Sigmoid colon (tissue), 7 donors: ENCODE data around the gene LIMS1. TPM values are rescaled to one million over a fixed set of nuclear protein-coding genes. Genes with fewer than 3 reads are reported as not detected.

Source experiments
- DNase-seq: peaks from one replicate; pipeline ENCODE4 v3.0.0-alpha.2; 2019
- H3K27ac ChIP-seq, 4 donors: fragments of 200-600 bp; sonication (generic); one replicate each; pipeline ENCODE4 v1.5.1; 2016 to 2019; ENCODE audit warnings: mild to moderate bottlenecking in 1 of 4
- H3K27me3 ChIP-seq, 3 donors: fragments of 200-600 bp; sonication (generic); one replicate each; pipeline ENCODE4 v1.5.1; 2019; ENCODE audit warnings: mild to moderate bottlenecking in 1 of 3
- H3K36me3 ChIP-seq, 4 donors: fragments of 200-600 bp; sonication (generic); one replicate each; pipeline ENCODE4 v1.5.1; 2016 to 2019
- H3K4me1 ChIP-seq, 4 donors: fragments of 200-600 bp; sonication (generic); one replicate each; pipeline ENCODE4 v1.5.1; 2017 to 2019
- H3K4me3 ChIP-seq, 4 donors: fragments of 200-600 bp; sonication (generic); one replicate each; pipeline ENCODE4 v1.5.1; 2017 to 2019; ENCODE audit warnings: mild to moderate bottlenecking in 2 of 4, moderate library complexity in 1 of 4
- H3K9me3 ChIP-seq, 4 donors: fragments of 200-600 bp in 3 of 4; sonication (generic) in 3 of 4; one replicate each; pipeline versions ENCODE4 v1.5.1 to v1.6.1; 2013 to 2019
- EP300 ChIP-seq, 4 donors: sonication (generic); formaldehyde crosslinking; IDR thresholded peaks; one replicate each; pipeline ENCODE4 v1.6.1; 2017; ENCODE audit warnings: antibody characterized with exemption in 4 of 4
- POLR2A ChIP-seq, 2 donors: fragments of 450-650 bp; IDR thresholded peaks; one replicate each; pipeline ENCODE4 v1.6.1; 2016; ENCODE audit warnings: antibody characterized with exemption in 2 of 2, mild to moderate bottlenecking in 2 of 2, moderate library complexity in 2 of 2
- POLR2AphosphoS5 ChIP-seq, 4 donors: sonication (generic); formaldehyde crosslinking; IDR thresholded peaks; one replicate each; pipeline ENCODE4 v1.6.1; 2017; ENCODE audit warnings: antibody characterized with exemption in 4 of 4
- WGBS, 2 donors: extraction: QIAGEN DNeasy Blood & Tissue Kit; methylation state at CpG; one replicate each; pipeline ENCODE4 v1.1.7; 2013; 5-methylcytosine and 5-hydroxymethylcytosine counted together
- intact Hi-C: fragments of 100-400 bp; cut with DNase I; formaldehyde crosslinking; loops from one replicate; pipeline ENCODE4 v1.15.1; 2023
- polyA plus RNA-seq, 3 donors: library from polyadenylated mRNA; stranded (reverse); fragments of 200-250 nt; gene quantifications; one replicate each; pipeline ENCODE4 v1.2.3, GENCODE V29; 2013
- total RNA-seq, 4 donors: library from RNA; depleted of rRNA; stranded (reverse); fragments of >200 nt; gene quantifications; one replicate each; pipeline ENCODE4 v1.1.0, GENCODE V29; 2016
- TF ChIP-seq, protein P1 (sequence below), 4 experiments: fragments of 450-650 bp in 3 of 4; fragments of 200-600 bp in 1 of 4; IDR thresholded peaks; one replicate each; pipeline ENCODE4 v1.5.1; 2016 to 2019; ENCODE audit warnings: antibody characterized with exemption in 4 of 4, mild to moderate bottlenecking in 3 of 4, moderate library complexity in 2 of 4
- donor health status: healthy with polysubstance abuse.
- donor health status: Bipolar disorder and iron deficiency.
- donor health status: healthy.

The LIMS1 gene
- total and polyA plus RNA-seq, 7 donors = 16.2 to 185 (median 65.3) TPM

DNA sequence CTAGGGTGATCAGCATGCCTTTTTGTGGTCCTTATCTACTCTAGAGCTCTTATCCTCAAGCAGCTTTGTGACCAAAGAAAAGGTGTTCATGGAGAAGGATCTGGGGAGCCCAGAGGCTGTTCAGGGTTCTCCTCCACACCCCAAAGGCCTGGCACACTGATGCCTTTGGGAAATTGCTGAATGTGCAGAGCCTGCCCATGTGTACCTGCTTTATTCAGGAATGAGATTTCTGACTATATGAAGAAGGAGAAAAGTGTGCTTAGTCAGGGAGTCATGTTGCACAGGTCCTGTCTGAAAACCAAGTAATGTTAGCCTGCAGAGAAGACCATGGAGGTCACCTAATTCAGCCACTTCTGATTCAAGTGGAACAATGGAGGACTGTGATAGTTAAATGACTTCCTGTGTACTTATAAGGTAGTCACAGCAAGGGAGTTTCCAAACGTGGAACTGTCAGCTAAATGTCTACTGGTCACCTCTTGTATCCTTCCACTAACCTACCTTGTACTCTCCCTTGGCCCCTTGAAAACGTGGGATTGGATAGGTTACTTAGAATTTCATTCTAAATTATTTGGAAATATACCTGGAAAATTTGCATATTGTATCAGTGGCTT lies 81.3 kb downstream of the LIMS1 start:
- DNase-seq = no peak
- H3K9me3 ChIP-seq = no peaks in the 10 kb centered on the region
- 42 to 46% methylated on average over 2 of the region's 2 CpGs for WGBS, 2 donors
- no peak overlapping the region for H3K4me3 ChIP-seq
- intact Hi-C loops = loop anchor here (2.0 kb wide), 1 partner anchor 19 kb away; no protein-coding TSS in a partner anchor
- H3K36me3 ChIP-seq = no peaks in the 10 kb centered on the region
- H3K27me3 ChIP-seq = no peaks in the 10 kb centered on the region
- TF ChIP-seq POLR2A (IDR thresholded peaks at IDR 0.05) = no peak
- no peak for TF ChIP-seq EP300 (IDR thresholded peaks at IDR 0.05)
- TF ChIP-seq, protein P1, sequence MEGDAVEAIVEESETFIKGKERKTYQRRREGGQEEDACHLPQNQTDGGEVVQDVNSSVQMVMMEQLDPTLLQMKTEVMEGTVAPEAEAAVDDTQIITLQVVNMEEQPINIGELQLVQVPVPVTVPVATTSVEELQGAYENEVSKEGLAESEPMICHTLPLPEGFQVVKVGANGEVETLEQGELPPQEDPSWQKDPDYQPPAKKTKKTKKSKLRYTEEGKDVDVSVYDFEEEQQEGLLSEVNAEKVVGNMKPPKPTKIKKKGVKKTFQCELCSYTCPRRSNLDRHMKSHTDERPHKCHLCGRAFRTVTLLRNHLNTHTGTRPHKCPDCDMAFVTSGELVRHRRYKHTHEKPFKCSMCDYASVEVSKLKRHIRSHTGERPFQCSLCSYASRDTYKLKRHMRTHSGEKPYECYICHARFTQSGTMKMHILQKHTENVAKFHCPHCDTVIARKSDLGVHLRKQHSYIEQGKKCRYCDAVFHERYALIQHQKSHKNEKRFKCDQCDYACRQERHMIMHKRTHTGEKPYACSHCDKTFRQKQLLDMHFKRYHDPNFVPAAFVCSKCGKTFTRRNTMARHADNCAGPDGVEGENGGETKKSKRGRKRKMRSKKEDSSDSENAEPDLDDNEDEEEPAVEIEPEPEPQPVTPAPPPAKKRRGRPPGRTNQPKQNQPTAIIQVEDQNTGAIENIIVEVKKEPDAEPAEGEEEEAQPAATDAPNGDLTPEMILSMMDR (IDR thresholded peaks at IDR 0.05) = no peak
- TF ChIP-seq POLR2AphosphoS5 (IDR thresholded peaks at IDR 0.05) = no peak
- no peak overlapping the region for H3K27ac ChIP-seq
- H3K4me1 ChIP-seq = peaks cover 0 to 83% (median 72%) of the 10 kb centered on the region in 4 donors

DNA sequence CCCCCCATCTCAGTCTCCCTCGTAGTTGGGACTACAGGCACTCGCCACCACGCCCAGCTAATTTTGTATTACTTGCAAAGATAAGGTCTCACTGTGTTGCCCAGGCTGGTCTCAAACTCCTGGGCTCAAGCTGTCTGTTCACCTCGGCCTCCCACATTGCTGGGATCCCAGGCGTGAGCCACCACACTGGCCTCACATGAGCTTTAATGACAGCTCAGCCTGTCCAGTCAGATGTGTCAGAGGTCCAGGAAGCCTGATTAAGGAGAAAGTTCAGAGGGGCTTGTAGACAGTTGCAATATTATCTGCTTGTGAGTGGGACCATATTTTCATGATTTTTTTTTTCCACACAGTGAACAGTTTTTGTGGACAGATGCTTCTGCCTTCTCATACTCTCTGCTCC lies 82.0 kb downstream of the LIMS1 start:
- no peaks in the 10 kb centered on the region for H3K27me3 ChIP-seq
- no peak for TF ChIP-seq POLR2A (IDR thresholded peaks at IDR 0.05)
- no peak for TF ChIP-seq POLR2AphosphoS5 (IDR thresholded peaks at IDR 0.05)
- TF ChIP-seq EP300 (IDR thresholded peaks at IDR 0.05) = no peak
- TF ChIP-seq, protein P1 (IDR thresholded peaks at IDR 0.05) = no peak
- no peak overlapping the region for H3K4me3 ChIP-seq
- peaks cover 0 to 90% (median 79%) of the 10 kb centered on the region in 4 donors for H3K4me1 ChIP-seq
- H3K27ac ChIP-seq = peak overlapping the region in 3 of 4 donors; percentile 45 to 60 (median 51)
- 91 to 94% methylated on average over 5 of the region's 5 CpGs for WGBS, 2 donors
- no peaks in the 10 kb centered on the region for H3K36me3 ChIP-seq
- intact Hi-C loops = no loop called here
- no peaks in the 10 kb centered on the region for H3K9me3 ChIP-seq
- no peak for DNase-seq

DNA sequence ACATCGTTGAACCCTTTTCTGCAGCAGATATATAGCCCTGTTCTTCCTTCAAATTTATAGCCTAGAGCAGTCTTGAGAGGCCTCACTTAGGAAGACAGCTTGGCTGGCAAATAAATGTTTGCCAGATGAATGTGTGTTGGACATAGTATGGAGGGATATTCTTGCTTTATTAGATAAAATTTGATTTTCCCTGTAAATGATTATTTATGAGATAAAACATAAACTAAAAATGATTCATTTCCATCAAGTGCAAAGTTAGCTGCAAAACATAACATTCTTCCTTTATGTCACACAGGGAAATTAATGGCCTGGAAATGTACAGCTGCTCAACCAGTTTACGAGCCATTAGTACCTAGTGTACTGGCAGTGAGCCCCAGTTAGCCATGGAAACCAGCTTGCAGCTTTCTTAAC lies 82.5 kb downstream of the LIMS1 start:
- no peaks in the 10 kb centered on the region for H3K27me3 ChIP-seq
- H3K9me3 ChIP-seq = no peaks in the 10 kb centered on the region
- H3K4me3 ChIP-seq = no peak overlapping the region
- peak overlapping the region in 3 of 4 donors; percentile 45 to 60 (median 51) for H3K27ac ChIP-seq
- DNase-seq = no peak
- peaks cover 0 to 95% (median 84%) of the 10 kb centered on the region in 4 donors for H3K4me1 ChIP-seq
- WGBS, 2 donors = 24 to 47% methylated on average over 2 of the region's 2 CpGs
- intact Hi-C loops = no loop called here
- no peaks in the 10 kb centered on the region for H3K36me3 ChIP-seq
- TF ChIP-seq POLR2AphosphoS5 (IDR thresholded peaks at IDR 0.05) (peak in 2 of 4 donors; percentile 14 to 25), EP300 (IDR thresholded peaks at IDR 0.05) (no peak)

DNA sequence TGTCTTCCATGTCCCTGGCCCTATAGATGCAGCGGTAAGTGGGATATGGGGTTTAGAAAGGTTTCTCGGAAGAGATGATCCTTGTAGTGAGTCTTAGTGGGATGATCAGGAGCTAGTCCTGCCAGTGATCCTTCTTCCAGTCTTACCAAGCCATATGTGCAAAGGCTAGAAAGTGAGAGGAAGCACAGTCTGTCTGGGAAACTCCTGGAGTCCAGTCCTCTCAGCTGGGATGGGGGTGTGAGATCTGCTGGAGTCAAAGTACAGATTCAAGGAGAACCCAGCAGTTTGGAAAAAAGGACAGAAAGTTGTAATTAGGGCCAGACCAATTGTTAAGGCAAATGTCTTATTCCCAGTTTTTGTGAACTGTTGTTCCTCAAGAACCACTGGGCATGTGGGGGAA lies 83.3 kb downstream of the LIMS1 start:
- no peak for DNase-seq
- no peak for TF ChIP-seq POLR2A (IDR thresholded peaks at IDR 0.05)
- TF ChIP-seq, protein P1 (IDR thresholded peaks at IDR 0.05) = no peak
- TF ChIP-seq POLR2AphosphoS5 (IDR thresholded peaks at IDR 0.05) = no peak
- TF ChIP-seq EP300 (IDR thresholded peaks at IDR 0.05) = no peak
- Histone ChIP-seq H3K27ac (peak overlapping the region in 3 of 4 donors; percentile 45 to 60 (median 51)), H3K4me1 (peaks cover 0 to 93% (median 80%) of the 10 kb centered on the region in 4 donors), H3K36me3 (no peaks in the 10 kb centered on the region), H3K9me3 (no peaks in the 10 kb centered on the region), H3K4me3 (no peak overlapping the region), H3K27me3 (no peaks in the 10 kb centered on the region)
- intact Hi-C loops = no loop called here
- WGBS, 2 donors = 96 to 97% methylated on average over 2 of the region's 2 CpGs

DNA sequence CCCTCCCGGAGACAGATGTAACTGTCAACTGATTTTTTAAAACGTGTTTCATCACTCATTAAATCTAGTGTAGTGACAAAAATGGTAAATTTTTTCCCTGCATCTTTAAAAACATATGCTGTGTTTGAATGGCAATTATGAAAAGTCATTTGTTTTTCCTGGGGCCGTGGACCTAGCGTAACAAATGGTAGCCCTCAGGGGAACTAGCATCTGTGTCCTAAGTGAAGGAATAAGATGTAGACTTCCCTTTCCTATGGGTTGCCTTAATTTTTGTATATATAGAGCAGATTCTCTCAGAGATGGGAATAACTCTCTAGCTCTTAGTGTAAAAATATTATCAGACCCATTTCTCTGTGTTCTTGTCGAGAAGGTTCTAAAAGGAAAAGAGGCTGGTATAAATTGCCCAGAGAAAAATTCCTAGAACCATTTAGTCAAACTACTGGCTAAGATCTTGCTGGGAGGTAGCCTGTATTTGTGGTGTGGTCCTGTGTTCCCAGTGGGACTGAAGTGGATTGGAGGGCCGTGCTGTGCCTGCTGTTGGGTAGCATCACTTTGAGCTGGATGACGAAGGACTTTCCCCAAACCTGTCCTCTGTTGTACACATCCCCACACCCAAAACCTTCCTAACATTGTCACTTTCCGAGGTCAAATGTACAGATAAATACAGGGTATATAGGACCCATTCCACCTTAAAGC lies 85.8 kb downstream of the LIMS1 start:
- no peak for TF ChIP-seq POLR2AphosphoS5 (IDR thresholded peaks at IDR 0.05)
- Histone ChIP-seq H3K27ac (peak overlapping the region in 2 of 4 donors; percentile 37 to 44), H3K9me3 (no peaks in the 10 kb centered on the region), H3K36me3 (no peaks in the 10 kb centered on the region), H3K4me1 (peaks cover 0 to 82% (median 72%) of the 10 kb centered on the region in 4 donors), H3K27me3 (no peaks in the 10 kb centered on the region), H3K4me3 (no peak overlapping the region)
- no peak for DNase-seq
- intact Hi-C loops = no loop called here
- WGBS, 2 donors = 67 to 72% methylated on average over 8 of the region's 8 CpGs
